ENCODE results near the gene COL1A2. TPM values are rescaled to one million over a fixed set of nuclear protein-coding genes. Genes with fewer than 3 reads are reported as not detected.

COL1A2 gene
- total RNA-seq, 2 experiments from 2014 or later = 0.11 to 0.19 TPM

- intact Hi-C loops (cut with DNase I, micrococcal nuclease) = no loop called here
- POLR2A ChIA-PET = no interaction called here
- peaks cover 2% of the 10 kb centered on the region for H3K27me3 Mint-ChIP-seq
- no peak overlapping the region for H3K27ac Mint-ChIP-seq
- H3K36me3 Mint-ChIP-seq (ENCODE audit: low read depth) = no peaks in the 10 kb centered on the region
- no peaks in the 10 kb centered on the region for H3K4me1 Mint-ChIP-seq
- no peak for DNase-seq
- no peak overlapping the region for H3K4me3 Mint-ChIP-seq
- CTCF ChIA-PET = no interaction called here
- no peak for ATAC-seq
- no peaks in the 10 kb centered on the region for H3K9me3 Mint-ChIP-seq (ENCODE audit: low read depth)
Observed at GRCh38 chr7:94412762-94413322, 18.1 kb downstream of the COL1A2 start.

- POLR2A ChIA-PET = no interaction called here
- Mint-ChIP-seq H3K27ac (no peak overlapping the region), H3K27me3 (peaks cover 2% of the 10 kb centered on the region), H3K4me3 (no peak overlapping the region), H3K36me3 (ENCODE audit: low read depth) (no peaks in the 10 kb centered on the region), H3K9me3 (ENCODE audit: low read depth) (no peaks in the 10 kb centered on the region), H3K4me1 (no peaks in the 10 kb centered on the region)
- intact Hi-C loops (cut with DNase I, micrococcal nuclease) = no loop called here
- no peak for ATAC-seq
- DNase-seq = no peak
- CTCF ChIA-PET = no interaction called here
Observed at GRCh38 chr7:94414481-94414880, 19.8 kb downstream of the COL1A2 start.

- H3K27ac Mint-ChIP-seq = no peak overlapping the region
- H3K36me3 Mint-ChIP-seq (ENCODE audit: low read depth) = no peaks in the 10 kb centered on the region
- ChIA-PET POLR2A (no interaction called here), CTCF (no interaction called here)
- no peaks in the 10 kb centered on the region for H3K9me3 Mint-ChIP-seq (ENCODE audit: low read depth)
- ATAC-seq (no peak), DNase-seq (no peak)
- no peaks in the 10 kb centered on the region for H3K4me1 Mint-ChIP-seq
- no peak overlapping the region for H3K4me3 Mint-ChIP-seq
- intact Hi-C loops (cut with DNase I, micrococcal nuclease) = no loop called here
- H3K27me3 Mint-ChIP-seq = peaks cover 2% of the 10 kb centered on the region
Observed at GRCh38 chr7:94414980-94415379, 20.3 kb downstream of the COL1A2 start.

- intact Hi-C loops (cut with DNase I, micrococcal nuclease) = no loop called here
- Mint-ChIP-seq H3K27ac (no peak overlapping the region), H3K9me3 (ENCODE audit: low read depth) (no peaks in the 10 kb centered on the region), H3K4me1 (no peaks in the 10 kb centered on the region), H3K27me3 (peaks cover 5% of the 10 kb centered on the region), H3K36me3 (ENCODE audit: low read depth) (no peaks in the 10 kb centered on the region), H3K4me3 (no peak overlapping the region)
- DNase-seq = no peak
- CTCF ChIA-PET = no interaction called here
- no peak for ATAC-seq
- POLR2A ChIA-PET = no interaction called here
Observed at GRCh38 chr7:94417306-94417705, 22.6 kb downstream of the COL1A2 start.

GRCh38 chr7:94417901-94418300 lies 23.2 kb downstream of the COL1A2 start:
- ATAC-seq (no peak), DNase-seq (no peak)
- intact Hi-C loops (cut with DNase I, micrococcal nuclease) = no loop called here
- POLR2A ChIA-PET = no interaction called here
- CTCF ChIA-PET = no interaction called here
- no peak overlapping the region for H3K27ac Mint-ChIP-seq
- H3K36me3 Mint-ChIP-seq (ENCODE audit: low read depth) = no peaks in the 10 kb centered on the region
- H3K9me3 Mint-ChIP-seq (ENCODE audit: low read depth) = no peaks in the 10 kb centered on the region
- H3K4me3 Mint-ChIP-seq = no peak overlapping the region
- H3K27me3 Mint-ChIP-seq = peaks cover 5% of the 10 kb centered on the region
- H3K4me1 Mint-ChIP-seq = no peaks in the 10 kb centered on the region

- H3K27me3 Mint-ChIP-seq = peaks cover 5% of the 10 kb centered on the region
- ATAC-seq = no peak
- DNase-seq = no peak
- POLR2A ChIA-PET = no interaction called here
- no peak overlapping the region for H3K4me3 Mint-ChIP-seq
- no peak overlapping the region for H3K27ac Mint-ChIP-seq
- no peaks in the 10 kb centered on the region for H3K36me3 Mint-ChIP-seq (ENCODE audit: low read depth)
- intact Hi-C loops (cut with DNase I, micrococcal nuclease) = no loop called here
- CTCF ChIA-PET = no interaction called here
- H3K9me3 Mint-ChIP-seq (ENCODE audit: low read depth) = no peaks in the 10 kb centered on the region
- H3K4me1 Mint-ChIP-seq = no peaks in the 10 kb centered on the region
Observed at GRCh38 chr7:94418851-94419250, 24.2 kb downstream of the COL1A2 start.

- DNase-seq (no peak), ATAC-seq (no peak)
- CTCF ChIA-PET = no interaction called here
- Mint-ChIP-seq H3K27me3 (peaks cover 7% of the 10 kb centered on the region), H3K9me3 (ENCODE audit: low read depth) (no peaks in the 10 kb centered on the region), H3K4me1 (no peaks in the 10 kb centered on the region), H3K4me3 (no peak overlapping the region), H3K36me3 (ENCODE audit: low read depth) (no peaks in the 10 kb centered on the region), H3K27ac (no peak overlapping the region)
- intact Hi-C loops (cut with DNase I, micrococcal nuclease) = no loop called here
- POLR2A ChIA-PET = no interaction called here
Observed at GRCh38 chr7:94420328-94420727, 25.6 kb downstream of the COL1A2 start.

- no peak overlapping the region for H3K4me3 Mint-ChIP-seq
- CTCF ChIA-PET = no interaction called here
- intact Hi-C loops (cut with DNase I, micrococcal nuclease) = no loop called here
- no peak overlapping the region for H3K27ac Mint-ChIP-seq
- H3K9me3 Mint-ChIP-seq (ENCODE audit: low read depth) = no peaks in the 10 kb centered on the region
- H3K27me3 Mint-ChIP-seq = peaks cover 7% of the 10 kb centered on the region
- POLR2A ChIA-PET = no interaction called here
- no peak for ATAC-seq
- DNase-seq = no peak
- H3K36me3 Mint-ChIP-seq (ENCODE audit: low read depth) = no peaks in the 10 kb centered on the region
- H3K4me1 Mint-ChIP-seq = no peaks in the 10 kb centered on the region
Observed at GRCh38 chr7:94421681-94422080, 27.0 kb downstream of the COL1A2 start.

GRCh38 chr7:94422136-94422535 lies 27.4 kb downstream of the COL1A2 start:
- Mint-ChIP-seq H3K9me3 (ENCODE audit: low read depth) (no peaks in the 10 kb centered on the region), H3K27me3 (peaks cover 7% of the 10 kb centered on the region), H3K27ac (no peak overlapping the region), H3K36me3 (ENCODE audit: low read depth) (no peaks in the 10 kb centered on the region), H3K4me3 (no peak overlapping the region), H3K4me1 (no peaks in the 10 kb centered on the region)
- DNase-seq (no peak), ATAC-seq (no peak)
- ChIA-PET CTCF (no interaction called here), POLR2A (no interaction called here)
- intact Hi-C loops (cut with DNase I, micrococcal nuclease) = no loop called here

- Mint-ChIP-seq H3K4me3 (no peak overlapping the region), H3K27me3 (peaks cover 5% of the 10 kb centered on the region), H3K36me3 (ENCODE audit: low read depth) (no peaks in the 10 kb centered on the region), H3K4me1 (no peaks in the 10 kb centered on the region), H3K27ac (no peak overlapping the region), H3K9me3 (ENCODE audit: low read depth) (no peaks in the 10 kb centered on the region)
- DNase-seq = no peak
- CTCF ChIA-PET = no interaction called here
- no peak for ATAC-seq
- POLR2A ChIA-PET = no interaction called here
- intact Hi-C loops (cut with DNase I, micrococcal nuclease) = no loop called here
Observed at GRCh38 chr7:94422827-94423460, 28.2 kb downstream of the COL1A2 start.

- no peak for ATAC-seq
- no peaks in the 10 kb centered on the region for H3K4me1 Mint-ChIP-seq
- no peaks in the 10 kb centered on the region for H3K36me3 Mint-ChIP-seq (ENCODE audit: low read depth)
- intact Hi-C loops (cut with DNase I, micrococcal nuclease) = no loop called here
- H3K27me3 Mint-ChIP-seq = peaks cover 5% of the 10 kb centered on the region
- ChIA-PET CTCF (no interaction called here), POLR2A (no interaction called here)
- no peak overlapping the region for H3K4me3 Mint-ChIP-seq
- H3K9me3 Mint-ChIP-seq (ENCODE audit: low read depth) = no peaks in the 10 kb centered on the region
- no peak overlapping the region for H3K27ac Mint-ChIP-seq
- no peak for DNase-seq
Observed at GRCh38 chr7:94423863-94424735, 29.4 kb downstream of the COL1A2 start.

GRCh38 chr7:94425546-94425945 lies 30.9 kb downstream of the COL1A2 start:
- H3K9me3 Mint-ChIP-seq (ENCODE audit: low read depth) = no peaks in the 10 kb centered on the region
- ATAC-seq (no peak), DNase-seq (no peak)
- no peak overlapping the region for H3K27ac Mint-ChIP-seq
- ChIA-PET CTCF (interaction anchor here (1.1 to 1.5 kb wide), 2 partner anchors 11 to 18 kb away, joined by 3 to 4 read pairs; no protein-coding TSS in a partner anchor), POLR2A (no interaction called here)
- peaks cover 3% of the 10 kb centered on the region for H3K27me3 Mint-ChIP-seq
- intact Hi-C loops (cut with DNase I, micrococcal nuclease) = no loop called here
- H3K4me1 Mint-ChIP-seq = no peaks in the 10 kb centered on the region
- H3K36me3 Mint-ChIP-seq (ENCODE audit: low read depth) = no peaks in the 10 kb centered on the region
- no peak overlapping the region for H3K4me3 Mint-ChIP-seq

Measured in activated CD4-positive, alpha-beta T cell treated with anti-CD3 and anti-CD28 coated beads for 36 hours (primary cell).